GM23338 (cell line): Measurements from ENCODE around the gene CMPK1. TPM values are rescaled to one million over a fixed set of nuclear protein-coding genes. Genes with fewer than 3 reads are reported as not detected.

Source experiments
- ATAC-seq: fragments of 200-7000 bp; cut with Tn5 transposase; 3 replicates; pipeline ENCODE4 v1.9.1; 2020
- DNase-seq: peaks from one replicate; pipeline ENCODE4 v3.0.0-alpha.2; 2015; ENCODE audit warnings: low spot score
- H2AFZ ChIP-seq: fragments of 200-600 bp; sonication (generic); 2 replicates; pipeline ENCODE4 v1.8.0; 2016; ENCODE audit warnings: antibody characterized with exemption, mild to moderate bottlenecking, moderate library complexity
- H3F3A ChIP-seq: fragments of 200-600 bp; sonication (generic); replicated peaks from 2 replicates; pipeline ENCODE4 v1.8.0; 2017; ENCODE audit warnings: antibody characterized with exemption, mixed run types, low read depth
- H3K27ac ChIP-seq: fragments of 200-600 bp; sonication (generic); 2 replicates; pipeline ENCODE4 v1.6.1; 2016; ENCODE audit warnings: low read depth
- H3K27me3 ChIP-seq: fragments of 200-600 bp; sonication (generic); 2 replicates; pipeline ENCODE4 v1.8.0; 2016; ENCODE audit warnings: mild to moderate bottlenecking, mixed run types, moderate library complexity; ENCODE audit not compliant: insufficient read depth
- H3K36me3 ChIP-seq: fragments of 200-600 bp; sonication (generic); 2 replicates; pipeline ENCODE4 v1.8.0; 2016; ENCODE audit warnings: mild to moderate bottlenecking; ENCODE audit not compliant: insufficient read depth
- H3K4me1 ChIP-seq: fragments of 200-600 bp; sonication (generic); 2 replicates; pipeline ENCODE4 v1.8.0; 2016; ENCODE audit warnings: mild to moderate bottlenecking, moderate library complexity; ENCODE audit not compliant: insufficient read depth
- H3K4me2 ChIP-seq: fragments of 200-600 bp; sonication (generic); 2 replicates; pipeline ENCODE4 v1.7.1; 2017; ENCODE audit warnings: mixed run types
- H3K4me3 ChIP-seq: fragments of 200-600 bp; sonication (generic); 2 replicates; pipeline ENCODE4 v1.6.1; 2016; ENCODE audit warnings: mixed run types
- H3K79me2 ChIP-seq: fragments of 200-600 bp; sonication (generic); replicated peaks from 2 replicates; pipeline ENCODE4 v1.8.0; 2017; ENCODE audit warnings: mild to moderate bottlenecking; ENCODE audit not compliant: insufficient read depth
- H3K9me2 ChIP-seq: fragments of 200-600 bp; sonication (generic); 2 replicates; pipeline ENCODE4 v1.8.0; 2017; ENCODE audit not compliant: insufficient read depth
- H4K20me1 ChIP-seq: fragments of 200-600 bp; sonication (generic); replicated peaks from 2 replicates; pipeline ENCODE4 v1.8.0; 2017; ENCODE audit warnings: mild to moderate bottlenecking; ENCODE audit not compliant: insufficient read depth
- H3K27ac Mint-ChIP-seq: 2 replicates; pipeline ENCODE4 v1.8.0; 2020; ENCODE audit warnings: inconsistent platforms, mild to moderate bottlenecking, moderate library complexity, mixed read lengths
- H3K27me3 Mint-ChIP-seq: 3 replicates; pipeline ENCODE4 v1.8.0; 2022; ENCODE audit warnings: low read depth, mild to moderate bottlenecking, moderate library complexity, mixed read lengths, inconsistent platforms; ENCODE audit not compliant: insufficient read depth, poor library complexity
- H3K36me3 Mint-ChIP-seq: 3 replicates; pipeline ENCODE4 v1.8.0; 2021; ENCODE audit warnings: low read depth, mild to moderate bottlenecking, inconsistent platforms, moderate library complexity, mixed read lengths
- H3K4me1 Mint-ChIP-seq: 3 replicates; pipeline ENCODE4 v1.8.0; 2020; ENCODE audit warnings: mild to moderate bottlenecking, inconsistent platforms, mixed read lengths
- H3K4me3 Mint-ChIP-seq: 3 replicates; pipeline ENCODE4 v1.8.0; 2021; ENCODE audit warnings: moderate library complexity, mild to moderate bottlenecking, inconsistent platforms, mixed read lengths
- H3K9me3 Mint-ChIP-seq: 3 replicates; pipeline ENCODE4 v1.8.0; 2020; ENCODE audit warnings: moderate library complexity, mild to moderate bottlenecking, inconsistent platforms, mixed read lengths
- CREB1 ChIP-seq: fragments of 250-450 bp; sonication (Bioruptor Pico); IDR thresholded peaks from 2 replicates; pipeline ENCODE4 v1.5.0; 2020; ENCODE audit warnings: low read depth, mild to moderate bottlenecking, moderate library complexity
- EZH2 ChIP-seq: fragments of 200-600 bp; sonication (generic); IDR thresholded peaks from one replicate; pipeline ENCODE4 v1.8.0; 2017; ENCODE audit warnings: antibody characterized with exemption, mild to moderate bottlenecking, low read depth; ENCODE audit not compliant: unreplicated experiment
- EZH2phosphoT487 ChIP-seq: fragments of 200-600 bp; sonication (generic); IDR thresholded peaks from one replicate; pipeline ENCODE4 v1.8.1; 2018; ENCODE audit warnings: antibody characterized with exemption; ENCODE audit not compliant: unreplicated experiment
- JUNB ChIP-seq: IDR thresholded peaks from one replicate; pipeline ENCODE4 v1.6.1; 2016; ENCODE audit warnings: antibody characterized with exemption; ENCODE audit not compliant: unreplicated experiment
- NANOG ChIP-seq: IDR thresholded peaks from 2 replicates; pipeline ENCODE4 v1.6.1; 2016; ENCODE audit warnings: antibody characterized with exemption, borderline replicate concordance
- POLR2AphosphoS5 ChIP-seq: IDR thresholded peaks from 2 replicates; pipeline ENCODE4 v1.6.1; 2016; ENCODE audit warnings: antibody characterized with exemption, low read depth
- STAT1 ChIP-seq: IDR thresholded peaks from one replicate; pipeline ENCODE4 v1.6.1; 2016; ENCODE audit warnings: antibody characterized with exemption; ENCODE audit not compliant: unreplicated experiment
- ZNF114 ChIP-seq: fragments of 250-450 bp; sonication (Bioruptor Pico); IDR thresholded peaks from 2 replicates; pipeline ENCODE4 v1.5.0; 2020; ENCODE audit warnings: mild to moderate bottlenecking, moderate library complexity
- ZNF331 ChIP-seq: fragments of 250-450 bp; sonication (Bioruptor Pico); IDR thresholded peaks from 2 replicates; pipeline ENCODE4 v1.5.0; 2020; ENCODE audit warnings: low read depth, mild to moderate bottlenecking, moderate library complexity
- polyA plus RNA-seq: library from polyadenylated mRNA; unstranded; fragments of >200 nt; fragmentation: Nextera tagmentation; extraction: Ambion mirVana; gene quantifications from 2 replicates; pipeline ENCODE4 v1.2.1, GENCODE V29; 2016
- total RNA-seq: library from RNA; depleted of rRNA; stranded (reverse); fragments of >200 nt; shearing (Covaris generic); gene quantifications from 2 replicates; pipeline ENCODE4 v1.2.3, GENCODE V29; 2014
- TF ChIP-seq, protein P1 (sequence below): fragments of 250-450 bp; sonication (Bioruptor Pico); IDR thresholded peaks from 2 replicates; pipeline ENCODE4 v1.5.0; 2020; ENCODE audit warnings: mild to moderate bottlenecking, moderate library complexity
- TF ChIP-seq, protein P2 (sequence below): IDR thresholded peaks from 2 replicates; pipeline ENCODE4 v1.6.1; 2016; ENCODE audit warnings: antibody characterized with exemption
- TF ChIP-seq, protein P3 (sequence below): IDR thresholded peaks from one replicate; pipeline ENCODE4 v1.6.1; 2018; ENCODE audit warnings: antibody characterized with exemption; ENCODE audit not compliant: unreplicated experiment
- TF ChIP-seq, protein P4 (sequence below), 2 experiments: fragments of 200-600 bp in 1 of 2; sonication (generic) in 1 of 2; conservative IDR thresholded peaks; 2 replicates each; pipeline versions ENCODE4 v1.5.1 to v1.6.1; 2016 to 2017; ENCODE audit warnings: antibody characterized with exemption in 2 of 2, low read depth in 2 of 2, mild to moderate bottlenecking in 2 of 2, moderate library complexity in 1 of 2

The CMPK1 gene
- total and polyA plus RNA-seq, 2 experiments from 2014 or later = 22.8 to 28.6 TPM

DNA sequence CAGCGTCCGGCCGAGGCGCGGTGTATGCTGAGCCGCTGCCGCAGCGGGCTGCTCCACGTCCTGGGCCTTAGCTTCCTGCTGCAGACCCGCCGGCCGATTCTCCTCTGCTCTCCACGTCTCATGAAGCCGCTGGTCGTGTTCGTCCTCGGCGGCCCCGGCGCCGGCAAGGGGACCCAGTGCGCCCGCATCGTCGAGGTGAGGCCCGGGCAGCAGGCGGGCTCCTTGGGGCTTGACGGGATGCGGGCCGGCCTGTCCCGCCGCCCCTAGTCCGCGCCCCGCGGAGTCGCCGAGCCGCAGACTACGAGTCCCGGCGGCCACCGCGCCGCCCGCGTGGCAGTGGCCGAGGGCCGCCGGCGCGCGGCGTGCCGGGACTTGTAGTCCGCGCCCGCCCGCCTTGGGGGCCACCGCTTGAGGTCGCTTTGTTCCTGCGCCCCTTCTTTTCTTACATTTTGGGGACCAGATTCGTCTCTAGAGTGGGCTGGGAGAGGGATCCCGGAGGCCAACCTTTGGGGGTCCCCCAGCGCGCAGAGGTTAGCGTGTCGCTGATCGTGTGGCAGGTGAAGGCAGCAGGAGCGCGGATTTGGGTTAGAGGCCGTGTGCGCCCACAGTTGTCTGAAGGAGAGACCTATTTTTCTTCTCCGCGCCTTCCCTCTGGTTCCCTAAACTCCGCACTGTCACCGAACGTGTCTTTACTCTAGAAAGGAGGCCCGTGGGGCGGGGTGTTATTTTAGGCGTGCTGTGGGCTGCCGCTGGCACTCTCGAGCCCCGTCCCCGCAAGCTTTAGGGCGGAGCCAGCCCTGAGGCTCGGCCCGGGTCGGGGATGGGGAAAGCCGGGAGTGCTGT lies 553 bp downstream of the CMPK1 start:
- H3K27ac ChIP-seq = peak overlapping the region; percentile 34
- Mint-ChIP-seq H3K4me1 (peaks cover 6% of the 10 kb centered on the region), H3K36me3 (no peaks in the 10 kb centered on the region), H3K4me3 (peak overlapping the region; percentile 97; the same call in 2 of the 3 replicates), H3K9me3 (no peaks in the 10 kb centered on the region), H3K27ac (peak overlapping the region; percentile 96), H3K27me3 (peaks cover 8% of the 10 kb centered on the region)
- ATAC-seq (peak; percentile 93), DNase-seq (peak; percentile 92)
- peak overlapping the region; percentile 84 for H3K4me2 ChIP-seq
- peaks cover 38% of the 10 kb centered on the region for H3K79me2 ChIP-seq
- peaks cover 19% of the 10 kb centered on the region; the same call in 1 of the 2 replicates for H3K4me1 ChIP-seq
- TF ChIP-seq EZH2 (no peak), STAT1 (no peak), ZNF331 (CRISPR knock-in tag) (no peak), ZNF114 (CRISPR knock-in tag) (no peak), NANOG (no peak), EZH2phosphoT487 (no peak), JUNB (no peak), POLR2AphosphoS5 (peak; percentile 69), CREB1 (CRISPR knock-in tag) (0 out of 2 replicates have a peak, but pooled peaks have one; percentile 6)
- TF ChIP-seq, protein P1, sequence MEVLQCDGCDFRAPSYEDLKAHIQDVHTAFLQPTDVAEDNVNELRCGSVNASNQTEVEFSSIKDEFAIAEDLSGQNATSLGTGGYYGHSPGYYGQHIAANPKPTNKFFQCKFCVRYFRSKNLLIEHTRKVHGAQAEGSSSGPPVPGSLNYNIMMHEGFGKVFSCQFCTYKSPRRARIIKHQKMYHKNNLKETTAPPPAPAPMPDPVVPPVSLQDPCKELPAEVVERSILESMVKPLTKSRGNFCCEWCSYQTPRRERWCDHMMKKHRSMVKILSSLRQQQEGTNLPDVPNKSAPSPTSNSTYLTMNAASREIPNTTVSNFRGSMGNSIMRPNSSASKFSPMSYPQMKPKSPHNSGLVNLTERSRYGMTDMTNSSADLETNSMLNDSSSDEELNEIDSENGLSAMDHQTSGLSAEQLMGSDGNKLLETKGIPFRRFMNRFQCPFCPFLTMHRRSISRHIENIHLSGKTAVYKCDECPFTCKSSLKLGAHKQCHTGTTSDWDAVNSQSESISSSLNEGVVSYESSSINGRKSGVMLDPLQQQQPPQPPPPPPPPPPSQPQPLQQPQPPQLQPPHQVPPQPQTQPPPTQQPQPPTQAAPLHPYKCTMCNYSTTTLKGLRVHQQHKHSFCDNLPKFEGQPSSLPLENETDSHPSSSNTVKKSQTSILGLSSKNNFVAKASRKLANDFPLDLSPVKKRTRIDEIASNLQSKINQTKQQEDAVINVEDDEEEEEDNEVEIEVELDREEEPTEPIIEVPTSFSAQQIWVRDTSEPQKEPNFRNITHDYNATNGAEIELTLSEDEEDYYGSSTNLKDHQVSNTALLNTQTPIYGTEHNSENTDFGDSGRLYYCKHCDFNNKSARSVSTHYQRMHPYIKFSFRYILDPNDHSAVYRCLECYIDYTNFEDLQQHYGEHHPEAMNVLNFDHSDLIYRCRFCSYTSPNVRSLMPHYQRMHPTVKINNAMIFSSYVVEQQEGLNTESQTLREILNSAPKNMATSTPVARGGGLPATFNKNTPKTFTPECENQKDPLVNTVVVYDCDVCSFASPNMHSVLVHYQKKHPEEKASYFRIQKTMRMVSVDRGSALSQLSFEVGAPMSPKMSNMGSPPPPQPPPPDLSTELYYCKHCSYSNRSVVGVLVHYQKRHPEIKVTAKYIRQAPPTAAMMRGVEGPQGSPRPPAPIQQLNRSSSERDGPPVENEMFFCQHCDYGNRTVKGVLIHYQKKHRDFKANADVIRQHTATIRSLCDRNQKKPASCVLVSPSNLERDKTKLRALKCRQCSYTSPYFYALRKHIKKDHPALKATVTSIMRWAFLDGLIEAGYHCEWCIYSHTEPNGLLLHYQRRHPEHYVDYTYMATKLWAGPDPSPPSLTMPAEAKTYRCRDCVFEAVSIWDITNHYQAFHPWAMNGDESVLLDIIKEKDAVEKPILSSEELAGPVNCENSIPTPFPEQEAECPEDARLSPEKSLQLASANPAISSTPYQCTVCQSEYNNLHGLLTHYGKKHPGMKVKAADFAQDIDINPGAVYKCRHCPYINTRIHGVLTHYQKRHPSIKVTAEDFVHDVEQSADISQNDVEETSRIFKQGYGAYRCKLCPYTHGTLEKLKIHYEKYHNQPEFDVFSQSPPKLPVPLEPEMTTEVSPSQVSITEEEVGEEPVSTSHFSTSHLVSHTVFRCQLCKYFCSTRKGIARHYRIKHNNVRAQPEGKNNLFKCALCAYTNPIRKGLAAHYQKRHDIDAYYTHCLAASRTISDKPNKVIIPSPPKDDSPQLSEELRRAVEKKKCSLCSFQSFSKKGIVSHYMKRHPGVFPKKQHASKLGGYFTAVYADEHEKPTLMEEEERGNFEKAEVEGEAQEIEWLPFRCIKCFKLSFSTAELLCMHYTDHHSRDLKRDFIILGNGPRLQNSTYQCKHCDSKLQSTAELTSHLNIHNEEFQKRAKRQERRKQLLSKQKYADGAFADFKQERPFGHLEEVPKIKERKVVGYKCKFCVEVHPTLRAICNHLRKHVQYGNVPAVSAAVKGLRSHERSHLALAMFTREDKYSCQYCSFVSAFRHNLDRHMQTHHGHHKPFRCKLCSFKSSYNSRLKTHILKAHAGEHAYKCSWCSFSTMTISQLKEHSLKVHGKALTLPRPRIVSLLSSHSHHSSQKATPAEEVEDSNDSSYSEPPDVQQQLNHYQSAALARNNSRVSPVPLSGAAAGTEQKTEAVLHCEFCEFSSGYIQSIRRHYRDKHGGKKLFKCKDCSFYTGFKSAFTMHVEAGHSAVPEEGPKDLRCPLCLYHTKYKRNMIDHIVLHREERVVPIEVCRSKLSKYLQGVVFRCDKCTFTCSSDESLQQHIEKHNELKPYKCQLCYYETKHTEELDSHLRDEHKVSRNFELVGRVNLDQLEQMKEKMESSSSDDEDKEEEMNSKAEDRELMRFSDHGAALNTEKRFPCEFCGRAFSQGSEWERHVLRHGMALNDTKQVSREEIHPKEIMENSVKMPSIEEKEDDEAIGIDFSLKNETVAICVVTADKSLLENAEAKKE (CRISPR knock-in tag) = no peak
- TF ChIP-seq, protein P2, sequence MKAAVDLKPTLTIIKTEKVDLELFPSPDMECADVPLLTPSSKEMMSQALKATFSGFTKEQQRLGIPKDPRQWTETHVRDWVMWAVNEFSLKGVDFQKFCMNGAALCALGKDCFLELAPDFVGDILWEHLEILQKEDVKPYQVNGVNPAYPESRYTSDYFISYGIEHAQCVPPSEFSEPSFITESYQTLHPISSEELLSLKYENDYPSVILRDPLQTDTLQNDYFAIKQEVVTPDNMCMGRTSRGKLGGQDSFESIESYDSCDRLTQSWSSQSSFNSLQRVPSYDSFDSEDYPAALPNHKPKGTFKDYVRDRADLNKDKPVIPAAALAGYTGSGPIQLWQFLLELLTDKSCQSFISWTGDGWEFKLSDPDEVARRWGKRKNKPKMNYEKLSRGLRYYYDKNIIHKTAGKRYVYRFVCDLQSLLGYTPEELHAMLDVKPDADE = peak; percentile 53; the same call in 1 of the 2 replicates
- TF ChIP-seq, protein P3, sequence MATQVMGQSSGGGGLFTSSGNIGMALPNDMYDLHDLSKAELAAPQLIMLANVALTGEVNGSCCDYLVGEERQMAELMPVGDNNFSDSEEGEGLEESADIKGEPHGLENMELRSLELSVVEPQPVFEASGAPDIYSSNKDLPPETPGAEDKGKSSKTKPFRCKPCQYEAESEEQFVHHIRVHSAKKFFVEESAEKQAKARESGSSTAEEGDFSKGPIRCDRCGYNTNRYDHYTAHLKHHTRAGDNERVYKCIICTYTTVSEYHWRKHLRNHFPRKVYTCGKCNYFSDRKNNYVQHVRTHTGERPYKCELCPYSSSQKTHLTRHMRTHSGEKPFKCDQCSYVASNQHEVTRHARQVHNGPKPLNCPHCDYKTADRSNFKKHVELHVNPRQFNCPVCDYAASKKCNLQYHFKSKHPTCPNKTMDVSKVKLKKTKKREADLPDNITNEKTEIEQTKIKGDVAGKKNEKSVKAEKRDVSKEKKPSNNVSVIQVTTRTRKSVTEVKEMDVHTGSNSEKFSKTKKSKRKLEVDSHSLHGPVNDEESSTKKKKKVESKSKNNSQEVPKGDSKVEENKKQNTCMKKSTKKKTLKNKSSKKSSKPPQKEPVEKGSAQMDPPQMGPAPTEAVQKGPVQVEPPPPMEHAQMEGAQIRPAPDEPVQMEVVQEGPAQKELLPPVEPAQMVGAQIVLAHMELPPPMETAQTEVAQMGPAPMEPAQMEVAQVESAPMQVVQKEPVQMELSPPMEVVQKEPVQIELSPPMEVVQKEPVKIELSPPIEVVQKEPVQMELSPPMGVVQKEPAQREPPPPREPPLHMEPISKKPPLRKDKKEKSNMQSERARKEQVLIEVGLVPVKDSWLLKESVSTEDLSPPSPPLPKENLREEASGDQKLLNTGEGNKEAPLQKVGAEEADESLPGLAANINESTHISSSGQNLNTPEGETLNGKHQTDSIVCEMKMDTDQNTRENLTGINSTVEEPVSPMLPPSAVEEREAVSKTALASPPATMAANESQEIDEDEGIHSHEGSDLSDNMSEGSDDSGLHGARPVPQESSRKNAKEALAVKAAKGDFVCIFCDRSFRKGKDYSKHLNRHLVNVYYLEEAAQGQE = no peak
- TF ChIP-seq, protein P4, sequence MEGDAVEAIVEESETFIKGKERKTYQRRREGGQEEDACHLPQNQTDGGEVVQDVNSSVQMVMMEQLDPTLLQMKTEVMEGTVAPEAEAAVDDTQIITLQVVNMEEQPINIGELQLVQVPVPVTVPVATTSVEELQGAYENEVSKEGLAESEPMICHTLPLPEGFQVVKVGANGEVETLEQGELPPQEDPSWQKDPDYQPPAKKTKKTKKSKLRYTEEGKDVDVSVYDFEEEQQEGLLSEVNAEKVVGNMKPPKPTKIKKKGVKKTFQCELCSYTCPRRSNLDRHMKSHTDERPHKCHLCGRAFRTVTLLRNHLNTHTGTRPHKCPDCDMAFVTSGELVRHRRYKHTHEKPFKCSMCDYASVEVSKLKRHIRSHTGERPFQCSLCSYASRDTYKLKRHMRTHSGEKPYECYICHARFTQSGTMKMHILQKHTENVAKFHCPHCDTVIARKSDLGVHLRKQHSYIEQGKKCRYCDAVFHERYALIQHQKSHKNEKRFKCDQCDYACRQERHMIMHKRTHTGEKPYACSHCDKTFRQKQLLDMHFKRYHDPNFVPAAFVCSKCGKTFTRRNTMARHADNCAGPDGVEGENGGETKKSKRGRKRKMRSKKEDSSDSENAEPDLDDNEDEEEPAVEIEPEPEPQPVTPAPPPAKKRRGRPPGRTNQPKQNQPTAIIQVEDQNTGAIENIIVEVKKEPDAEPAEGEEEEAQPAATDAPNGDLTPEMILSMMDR (conservative IDR thresholded peaks at IDR 0.05; ENCODE audit: low read depth in 2 of 2) = no peak; a peak in 1 of 4 replicates
- no peaks in the 10 kb centered on the region for H3K36me3 ChIP-seq
- H3K4me3 ChIP-seq = peak overlapping the region; percentile 84
- peak overlapping the region; percentile 85 for H2AFZ ChIP-seq
- H3K27me3 ChIP-seq = no peaks in the 10 kb centered on the region
- H4K20me1 ChIP-seq = no peaks in the 10 kb centered on the region
- H3K9me2 ChIP-seq = no peaks in the 10 kb centered on the region
- peaks cover 13% of the 10 kb centered on the region; the same call in 1 of the 2 replicates for H3F3A ChIP-seq
